HepG2 (cell line): Measurements from ENCODE around the gene RPS28. TPM values are rescaled to one million over a fixed set of nuclear protein-coding genes. Genes with fewer than 3 reads are reported as not detected.
A peak's percentile ranks its signal among the peaks of the same experiment; 100 is the strongest.

Experiments
- CBX5 ChIP-seq: sonication (generic); formaldehyde crosslinking; IDR thresholded peaks from 2 replicates; pipeline ENCODE4 v1.4.0; 2020; ENCODE audit warnings: missing genetic modification reagents, borderline replicate concordance
- CREBL2 ChIP-seq: sonication (generic); formaldehyde crosslinking; IDR thresholded peaks from 2 replicates; pipeline ENCODE4 v1.8.1; 2023; ENCODE audit warnings: missing genetic modification reagents, mild to moderate bottlenecking, borderline replicate concordance
- GMEB1 ChIP-seq: sonication (generic); formaldehyde crosslinking; IDR thresholded peaks from 2 replicates; pipeline ENCODE4 v1.5.1; 2020; ENCODE audit warnings: missing genetic modification reagents, mild to moderate bottlenecking, borderline replicate concordance
- HMGA1 ChIP-seq: sonication (generic); formaldehyde crosslinking; conservative IDR thresholded peaks from 2 replicates; pipeline ENCODE4 v1.4.0; 2020; ENCODE audit warnings: missing genetic modification reagents
- KIAA2018 ChIP-seq: sonication (generic); formaldehyde crosslinking; IDR thresholded peaks from 2 replicates; pipeline ENCODE4 v1.5.0; 2020; ENCODE audit warnings: mild to moderate bottlenecking, missing genetic modification reagents, borderline replicate concordance
- KLF12 ChIP-seq: sonication (generic); formaldehyde crosslinking; IDR thresholded peaks from 2 replicates; pipeline ENCODE4 v1.4.0; 2020; ENCODE audit warnings: missing genetic modification reagents, borderline replicate concordance
- MIER2 ChIP-seq: IDR thresholded peaks from 2 replicates; pipeline ENCODE4 v1.6.1; 2016; ENCODE audit warnings: missing biosample characterization, missing genetic modification reagents
- NFE2L2 ChIP-seq: fragments of 150-350 bp; IDR thresholded peaks from 2 replicates; pipeline ENCODE4 v1.6.1; 2014; ENCODE audit warnings: low read length
- POLR2AphosphoS2 ChIP-seq: IDR thresholded peaks from 2 replicates; pipeline ENCODE4 v1.6.1; 2011; ENCODE audit warnings: low read depth, low read length, improper control_type of control experiment
- RBAK ChIP-seq: sonication (generic); formaldehyde crosslinking; IDR thresholded peaks from 2 replicates; pipeline ENCODE4 v1.5.1; 2020; ENCODE audit warnings: mild to moderate bottlenecking, missing genetic modification reagents
- RFXANK ChIP-seq: IDR thresholded peaks from 2 replicates; pipeline ENCODE4 v1.6.1; 2016
- SAFB2 ChIP-seq: sonication (generic); formaldehyde crosslinking; IDR thresholded peaks from 2 replicates; pipeline ENCODE4 v1.5.1; 2020; ENCODE audit warnings: missing genetic modification reagents, low read depth, mild to moderate bottlenecking, borderline replicate concordance
- SALL1 ChIP-seq: sonication (generic); formaldehyde crosslinking; IDR thresholded peaks from 2 replicates; pipeline ENCODE4 v1.8.0; 2022; ENCODE audit warnings: mild to moderate bottlenecking, missing genetic modification reagents
- ZNF121 ChIP-seq: sonication (generic); formaldehyde crosslinking; IDR thresholded peaks from 2 replicates; pipeline ENCODE4 v1.5.0; 2020; ENCODE audit warnings: mild to moderate bottlenecking, missing genetic modification reagents
- ZNF274 ChIP-seq: sonication (generic); formaldehyde crosslinking; IDR thresholded peaks from 2 replicates; pipeline ENCODE4 v1.5.1; 2020; ENCODE audit warnings: mild to moderate bottlenecking, missing genetic modification reagents
- ZNF468 ChIP-seq: sonication (generic); formaldehyde crosslinking; IDR thresholded peaks from 2 replicates; pipeline ENCODE4 v1.8.0; 2022; ENCODE audit warnings: mild to moderate bottlenecking, moderate library complexity, missing genetic modification reagents
- ZNF598 ChIP-seq: sonication (generic); formaldehyde crosslinking; IDR thresholded peaks from 2 replicates; pipeline ENCODE4 v1.5.1; 2020; ENCODE audit warnings: mild to moderate bottlenecking, missing genetic modification reagents, borderline replicate concordance
- ZNF737 ChIP-seq: sonication (generic); formaldehyde crosslinking; IDR thresholded peaks from 2 replicates; pipeline ENCODE4 v1.5.0; 2020; ENCODE audit warnings: missing genetic modification reagents, mild to moderate bottlenecking, borderline replicate concordance
- polyA plus RNA-seq, 8 experiments: library from polyadenylated mRNA; depleted of rRNA in 3 of 8; stranded (reverse) in 7 of 8; unstranded in 1 of 8; fragments of >200 nt; fragmentation: Illumina TruSeq in 4 of 8; extraction: Trizol in 4 of 8; gene quantifications; 2 replicates each; pipeline versions ENCODE4 v1.2.1 to v1.2.3, GENCODE V29; 2011 to 2016; ENCODE audit warnings: low read depth in 4 of 8, missing spikeins in 1 of 8, mixed read lengths in 1 of 8; ENCODE audit not compliant: insufficient read depth in 1 of 8
- total RNA-seq, 5 experiments: library from RNA; depleted of rRNA; stranded (reverse); fragments of >200 nt; fragmentation: Illumina TruSeq; extraction: Trizol; gene quantifications; 2 replicates each; pipeline ENCODE4 v1.2.3, GENCODE V29; 2016; ENCODE audit warnings: low read depth in 1 of 5

The RPS28 gene
- total and polyA plus RNA-seq, 2 of the 13 experiments (the other 11 are each of a cell fraction or from before 2014, with no cell fraction given): 281 to 545 TPM

- TF ChIP-seq GMEB1 (CRISPR knock-in tag) (no peak), CBX5 (CRISPR knock-in tag) (no peak), POLR2AphosphoS2 (no peak), SAFB2 (CRISPR knock-in tag) (no peak), HMGA1 (no peak), RBAK (CRISPR knock-in tag) (no peak), SALL1 (CRISPR knock-in tag) (peak; percentile 56), ZNF737 (CRISPR knock-in tag) (no peak), NFE2L2 (no peak), MIER2 (CRISPR knock-in tag) (no peak), ZNF598 (CRISPR knock-in tag) (no peak), RFXANK (CRISPR knock-in tag) (no peak), KIAA2018 (CRISPR knock-in tag) (no peak), KLF12 (CRISPR knock-in tag) (no peak), CREBL2 (CRISPR knock-in tag) (no peak), ZNF121 (CRISPR knock-in tag) (no peak), ZNF468 (CRISPR knock-in tag) (no peak), ZNF274 (CRISPR knock-in tag) (no peak)
Measured at GRCh38 chr19:8340341-8341096, 19.2 kb downstream of the RPS28 start (continued).
